GM18868 (cell line): Measurements from ENCODE around the gene MOCOS.
"Not testable (repeated sequence)": the region's sequence is repeated elsewhere in the genome, so short reads cannot be mapped to it uniquely, and the experiment has no call there.

Experiments used
- ATAC-seq: cut with Tn5 transposase; IDR thresholded peaks from one replicate; pipeline ENCODE4 v1.9.1; 2021; ENCODE audit warnings: mild to moderate bottlenecking, moderate library complexity; ENCODE audit not compliant: unreplicated experiment

Gene MOCOS, protein sequence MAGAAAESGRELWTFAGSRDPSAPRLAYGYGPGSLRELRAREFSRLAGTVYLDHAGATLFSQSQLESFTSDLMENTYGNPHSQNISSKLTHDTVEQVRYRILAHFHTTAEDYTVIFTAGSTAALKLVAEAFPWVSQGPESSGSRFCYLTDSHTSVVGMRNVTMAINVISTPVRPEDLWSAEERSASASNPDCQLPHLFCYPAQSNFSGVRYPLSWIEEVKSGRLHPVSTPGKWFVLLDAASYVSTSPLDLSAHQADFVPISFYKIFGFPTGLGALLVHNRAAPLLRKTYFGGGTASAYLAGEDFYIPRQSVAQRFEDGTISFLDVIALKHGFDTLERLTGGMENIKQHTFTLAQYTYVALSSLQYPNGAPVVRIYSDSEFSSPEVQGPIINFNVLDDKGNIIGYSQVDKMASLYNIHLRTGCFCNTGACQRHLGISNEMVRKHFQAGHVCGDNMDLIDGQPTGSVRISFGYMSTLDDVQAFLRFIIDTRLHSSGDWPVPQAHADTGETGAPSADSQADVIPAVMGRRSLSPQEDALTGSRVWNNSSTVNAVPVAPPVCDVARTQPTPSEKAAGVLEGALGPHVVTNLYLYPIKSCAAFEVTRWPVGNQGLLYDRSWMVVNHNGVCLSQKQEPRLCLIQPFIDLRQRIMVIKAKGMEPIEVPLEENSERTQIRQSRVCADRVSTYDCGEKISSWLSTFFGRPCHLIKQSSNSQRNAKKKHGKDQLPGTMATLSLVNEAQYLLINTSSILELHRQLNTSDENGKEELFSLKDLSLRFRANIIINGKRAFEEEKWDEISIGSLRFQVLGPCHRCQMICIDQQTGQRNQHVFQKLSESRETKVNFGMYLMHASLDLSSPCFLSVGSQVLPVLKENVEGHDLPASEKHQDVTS

DNA sequence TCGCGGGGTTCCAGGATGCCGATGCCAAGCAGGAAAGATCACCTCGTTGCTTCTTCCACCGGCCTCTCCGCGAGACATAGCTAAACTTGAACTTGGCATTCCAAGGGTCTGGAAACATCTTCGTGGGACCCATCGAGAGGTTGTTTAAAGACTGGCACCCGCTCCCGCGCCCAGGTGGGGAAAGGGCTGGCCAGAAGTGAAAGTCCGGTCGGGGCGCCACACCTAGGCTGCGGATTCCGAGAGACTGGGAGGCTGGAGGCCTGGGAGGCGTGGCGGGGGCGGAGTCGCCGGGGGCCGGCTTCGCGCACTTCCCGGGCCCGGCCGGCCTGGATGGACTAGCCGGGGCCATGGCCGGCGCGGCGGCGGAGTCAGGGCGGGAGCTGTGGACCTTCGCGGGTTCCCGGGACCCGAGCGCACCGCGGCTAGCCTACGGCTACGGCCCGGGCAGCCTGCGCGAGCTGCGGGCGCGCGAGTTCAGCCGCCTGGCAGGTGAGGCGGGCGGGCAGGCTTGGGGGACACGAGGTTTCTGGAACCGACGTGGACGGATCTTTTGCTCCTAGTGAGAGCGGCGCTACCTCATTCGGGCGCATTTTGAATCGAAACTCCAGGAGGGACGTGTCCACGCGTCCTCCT is at the start of gene MOCOS:
TSS of gene MOCOS (plus strand) at position 305 of the 633 bp plus-strand sequence. CDS start at position 348, 43 bp downstream.
- ATAC-seq, result peak; percentile 76

DNA sequence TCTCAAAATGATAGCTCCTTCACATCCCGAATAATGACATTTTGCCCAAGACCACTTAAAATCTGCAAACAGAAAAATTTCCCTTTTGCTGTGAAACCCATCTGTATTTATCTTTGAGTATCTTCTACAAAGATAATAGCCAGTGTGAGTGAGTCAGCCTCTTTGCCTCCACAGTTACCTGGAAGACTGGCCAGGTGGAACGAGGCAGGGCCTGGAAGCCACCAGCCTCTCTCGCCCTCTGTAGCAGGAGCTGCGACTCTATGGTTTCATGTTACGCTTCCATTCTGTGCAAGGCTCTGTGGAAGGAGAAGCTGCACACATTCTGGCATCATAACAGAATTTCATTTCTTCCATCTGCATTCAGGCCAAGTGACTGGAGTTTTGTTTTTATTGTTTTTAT is 48.1 kb upstream of the MOCOS start:
- ATAC-seq, result no peak

DNA sequence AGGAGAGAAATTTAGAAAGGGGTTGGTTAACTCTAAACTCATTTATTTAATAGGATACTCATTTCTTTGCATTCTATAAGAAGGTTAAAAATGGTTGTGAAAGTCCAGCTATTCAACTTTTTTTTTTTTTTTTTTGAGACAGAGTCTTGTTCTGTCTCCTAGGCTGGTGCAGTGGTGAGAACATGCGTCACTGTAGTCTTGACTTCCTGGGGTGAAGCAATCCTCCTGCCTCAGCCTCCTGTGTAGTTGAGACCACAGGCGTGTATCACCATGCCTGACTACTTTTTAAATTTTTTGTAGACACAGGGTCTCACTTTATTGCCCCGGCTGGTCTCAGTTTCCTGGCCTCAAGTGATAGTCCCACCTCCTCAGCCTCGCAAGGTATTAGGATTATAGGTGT is 45.7 kb upstream of the MOCOS start:
- no peak for ATAC-seq

DNA sequence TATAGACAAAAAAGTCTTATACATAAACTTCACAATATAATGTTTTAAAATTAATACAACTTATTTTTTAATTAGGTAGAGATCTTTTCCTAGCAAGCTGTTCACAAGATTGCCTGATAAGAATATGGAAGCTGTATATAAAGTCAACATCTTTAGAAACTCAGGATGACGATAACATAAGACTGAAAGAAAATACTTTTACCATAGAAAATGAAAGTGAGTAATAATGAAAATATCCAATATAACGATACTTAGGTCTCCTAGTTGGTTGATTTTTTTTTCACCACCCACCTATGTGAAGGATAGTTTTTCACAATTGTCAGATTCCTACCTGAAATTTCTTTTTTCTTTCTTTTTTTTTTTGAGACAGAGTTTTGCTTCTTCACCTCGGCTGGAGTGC is 44.5 kb upstream of the MOCOS start:
- no peak for ATAC-seq

DNA sequence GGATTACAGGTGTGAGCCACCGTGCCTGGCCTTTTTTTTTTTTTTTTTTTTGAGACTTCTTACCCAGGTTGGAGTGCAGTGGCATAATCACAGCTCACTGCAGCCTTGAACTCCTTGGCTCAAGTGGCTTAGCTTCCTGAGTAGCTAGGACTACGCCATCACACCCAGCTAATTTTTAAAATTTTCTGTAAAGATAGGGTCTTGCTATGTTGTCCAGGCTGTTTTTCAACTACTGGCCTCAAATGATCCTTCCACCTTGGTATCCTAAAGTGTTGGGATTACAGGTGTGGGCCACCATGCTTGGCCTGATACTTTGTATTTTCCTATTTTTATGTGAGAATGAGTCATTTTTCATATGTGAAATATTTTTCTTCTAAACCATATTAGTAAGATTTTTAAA is 43.9 kb upstream of the MOCOS start:
- no peak for ATAC-seq

DNA sequence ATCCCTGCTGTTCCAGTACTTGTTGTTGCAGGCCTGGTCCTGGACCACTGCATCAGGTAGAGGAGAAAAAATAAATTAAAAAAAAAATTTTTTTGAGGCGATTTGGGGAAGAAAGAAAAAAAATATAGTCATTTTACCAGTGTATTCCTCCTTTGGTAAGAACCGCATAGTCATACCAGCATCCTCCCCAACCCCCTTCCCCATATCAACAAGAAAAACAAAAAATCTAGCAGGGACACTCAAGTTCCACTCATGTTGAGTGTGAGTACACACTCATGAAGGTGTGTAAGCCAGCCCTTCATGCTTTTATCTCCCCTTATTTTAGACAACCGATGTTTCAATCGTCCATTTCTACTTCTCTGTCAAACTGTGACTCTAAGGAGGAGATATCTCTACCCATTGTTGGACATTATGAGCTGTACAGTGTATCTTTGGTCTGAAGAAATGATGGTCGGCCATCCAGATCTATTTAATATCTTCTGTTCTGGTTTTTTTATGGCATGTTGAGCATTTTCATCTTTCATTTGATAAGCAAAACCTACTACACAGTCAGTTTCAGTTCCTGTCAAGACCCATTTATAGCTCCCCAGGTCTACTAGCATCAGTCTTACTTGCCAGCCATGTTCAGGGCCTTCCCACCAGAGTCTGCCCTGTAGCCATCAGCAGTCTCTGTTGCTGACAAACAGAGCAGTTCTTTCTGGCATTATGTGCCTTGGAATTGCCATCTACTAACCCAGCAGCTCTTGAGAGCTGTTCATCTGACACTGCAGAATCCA is 37.6 kb upstream of the MOCOS start:
- ATAC-seq, result peak; percentile 99

DNA sequence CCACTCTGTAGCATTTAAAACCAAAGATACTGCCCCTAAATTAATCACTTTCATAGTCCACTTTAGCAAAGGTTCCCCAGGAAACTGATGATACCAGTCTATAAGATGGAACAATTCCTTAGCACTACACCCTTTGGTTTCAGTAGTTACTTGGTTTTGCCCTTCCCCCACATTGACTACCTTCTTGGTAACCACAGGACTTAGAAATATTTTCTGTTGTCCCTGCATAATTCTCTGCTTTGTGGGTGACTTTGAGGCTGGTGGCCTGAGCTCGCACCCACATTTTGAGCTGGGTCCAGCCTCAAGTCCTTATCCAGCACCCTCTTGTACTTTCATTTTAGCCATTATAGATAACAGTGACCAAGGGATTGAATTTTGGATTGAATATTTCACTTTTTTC is 34.5 kb upstream of the MOCOS start:
- ATAC-seq, result no peak

DNA sequence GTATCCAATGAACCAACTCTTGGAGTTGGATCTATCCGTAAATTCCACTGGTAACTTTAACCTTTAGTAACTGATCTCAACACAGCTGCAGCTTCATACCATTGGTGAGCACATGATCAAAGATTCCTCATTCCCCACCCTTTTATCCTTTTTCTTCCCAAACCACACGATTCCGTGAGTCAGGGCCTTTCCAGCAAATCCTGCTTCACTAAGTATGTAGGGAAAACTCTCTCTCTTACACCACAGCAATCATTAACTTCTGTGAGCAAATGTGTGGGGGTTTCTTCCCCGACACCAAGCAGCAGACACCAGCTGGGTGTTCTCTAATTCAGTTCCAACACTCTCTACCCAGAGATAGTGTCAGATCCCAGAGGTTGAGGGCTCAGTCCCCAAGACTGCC is 34.1 kb upstream of the MOCOS start:
- no peak for ATAC-seq

DNA sequence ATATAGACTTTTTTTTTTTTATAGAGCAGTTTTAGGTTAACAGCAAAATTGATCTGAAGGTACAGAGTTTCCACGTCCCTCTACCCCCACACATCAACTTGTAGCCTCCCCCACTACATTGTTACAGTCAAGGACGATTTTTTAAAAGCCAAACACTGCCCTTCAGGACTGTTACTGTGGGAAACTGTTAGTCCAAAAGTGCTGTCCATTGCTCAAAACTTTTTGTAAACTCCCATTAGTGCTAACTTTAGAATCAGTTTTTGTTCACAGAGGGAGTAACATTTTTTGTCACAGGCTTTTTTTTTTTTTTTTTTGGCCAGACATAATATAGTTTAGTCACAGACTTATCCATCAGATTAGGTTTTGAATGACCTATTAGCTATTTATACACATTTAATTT is 33.5 kb upstream of the MOCOS start:
- ATAC-seq, result no peak

DNA sequence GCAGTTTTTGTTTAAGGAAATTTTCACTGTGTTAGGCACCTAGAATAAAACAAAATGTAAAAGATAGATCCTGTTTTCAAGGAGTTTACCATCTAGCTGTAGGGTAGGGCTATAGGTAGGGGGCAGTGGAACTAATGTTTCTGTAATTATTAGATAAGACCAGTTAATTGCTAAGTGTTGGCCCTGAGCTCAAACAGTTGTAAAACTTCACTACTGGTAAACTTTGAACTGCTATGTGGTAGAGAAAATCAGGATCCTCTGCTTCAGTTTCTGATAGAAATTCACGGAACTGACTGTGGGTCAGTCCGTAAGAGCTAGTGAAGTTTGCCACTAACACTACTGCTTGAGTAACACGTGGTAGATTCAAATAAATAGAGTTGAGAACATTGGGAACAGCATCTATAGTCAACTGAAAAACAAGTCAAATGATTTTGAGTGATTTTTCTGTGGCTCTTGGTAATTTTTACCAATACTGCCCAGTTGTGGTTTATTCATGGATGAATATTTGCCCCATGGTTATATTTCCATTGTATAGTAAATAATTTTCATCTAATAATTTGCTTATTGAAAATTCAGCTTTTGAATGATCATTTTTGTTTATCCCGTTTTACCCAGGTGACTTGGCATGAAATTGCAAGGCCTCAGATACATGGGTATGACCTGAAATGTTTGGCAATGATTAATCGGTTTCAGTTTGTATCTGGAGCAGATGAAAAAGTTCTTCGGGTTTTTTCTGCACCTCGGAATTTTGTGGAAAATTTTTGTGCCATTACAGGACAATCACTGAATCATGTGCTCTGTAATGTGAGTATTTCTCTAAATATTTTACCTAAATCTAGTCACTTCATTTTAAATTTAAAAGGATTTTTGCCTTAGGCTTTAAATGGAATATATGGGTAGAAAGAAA is 31.2 kb upstream of the MOCOS start:
- ATAC-seq, result no peak

DNA sequence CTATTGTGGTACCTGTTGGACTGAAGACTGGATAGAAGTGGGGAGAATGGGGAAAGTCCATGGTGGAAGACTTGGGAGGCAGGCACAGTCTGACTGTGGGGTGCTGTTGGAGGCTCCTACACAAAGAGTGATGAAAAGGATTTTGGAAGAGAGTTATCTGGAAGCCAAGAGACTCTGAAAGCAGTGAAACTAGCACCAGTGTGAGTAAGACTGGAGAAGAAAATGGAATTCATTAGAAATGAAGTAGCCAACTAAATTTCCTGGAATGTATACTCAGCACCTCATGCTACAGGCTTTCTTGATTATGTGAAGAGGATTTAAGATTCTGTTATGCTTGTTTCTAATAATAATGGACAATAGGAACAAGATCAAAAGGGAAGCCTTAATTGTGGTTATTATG is 29.9 kb upstream of the MOCOS start:
- no peak for ATAC-seq

DNA sequence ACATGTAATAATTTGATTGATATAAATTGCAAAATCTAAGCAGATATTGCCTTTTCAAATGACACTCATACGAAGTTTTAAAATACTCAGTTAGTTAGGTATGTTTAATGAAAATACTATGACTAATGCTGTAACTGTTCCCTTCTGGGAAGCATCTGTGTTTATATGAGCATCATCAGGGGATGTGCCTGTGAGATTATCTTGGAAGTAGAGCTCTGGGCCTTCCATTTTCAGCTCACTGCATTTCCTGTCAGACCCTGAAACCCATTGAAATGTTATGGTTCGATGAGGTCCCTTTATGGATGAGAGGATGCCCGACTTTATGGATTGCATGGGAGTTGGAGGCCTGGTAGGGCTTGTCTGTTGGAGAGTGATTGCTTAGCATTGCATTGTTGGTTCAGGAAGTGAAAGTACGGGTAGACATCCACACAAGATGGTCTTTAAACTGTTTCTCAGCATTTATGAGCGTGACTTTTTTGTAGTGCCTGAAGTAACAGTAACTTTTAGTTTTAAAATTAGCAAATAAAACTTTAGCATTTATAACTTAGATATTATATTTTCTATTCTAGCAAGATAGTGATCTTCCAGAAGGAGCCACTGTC is 28.9 kb upstream of the MOCOS start:
- ATAC-seq, result no peak

DNA sequence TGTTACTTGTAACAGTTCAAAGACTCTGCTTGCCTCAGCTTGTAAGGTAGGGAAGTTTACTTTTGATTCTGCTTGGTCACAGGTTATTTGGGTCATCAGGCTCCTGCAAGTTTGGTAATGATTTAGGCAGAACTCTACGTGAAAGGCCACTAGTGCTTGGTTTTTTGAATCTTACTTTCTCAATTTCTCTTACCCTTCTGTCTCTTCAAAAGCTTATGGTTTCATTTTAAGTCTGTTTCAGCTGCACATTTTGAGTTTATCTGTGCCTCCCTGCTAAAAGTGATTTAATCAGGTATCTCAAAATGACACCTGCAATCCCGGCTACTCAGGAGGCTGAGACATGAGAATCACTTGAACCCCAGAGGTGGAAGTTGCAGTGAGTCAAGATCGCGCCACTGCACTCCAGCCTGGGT is 26.3 kb upstream of the MOCOS start:
- no peak for ATAC-seq

DNA sequence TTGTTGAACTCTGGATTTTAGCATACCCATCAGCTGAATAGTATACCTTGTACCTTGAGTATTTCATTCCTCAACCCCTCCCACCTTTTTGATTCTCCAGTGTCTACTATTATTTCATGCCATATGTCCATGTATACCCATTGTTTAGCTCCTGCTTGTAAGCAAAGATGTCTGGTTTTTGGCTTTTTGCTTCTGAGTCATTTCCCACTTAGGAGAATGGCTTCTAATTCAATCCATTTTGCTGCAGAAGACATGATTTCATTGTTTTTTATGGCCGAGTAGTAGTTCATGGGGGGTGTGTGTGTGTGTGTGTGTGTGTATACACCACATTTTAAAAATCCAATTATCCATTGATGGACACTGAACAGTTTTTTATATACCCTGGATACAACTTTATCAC is 24.3 kb upstream of the MOCOS start:
- no peak for ATAC-seq

DNA sequence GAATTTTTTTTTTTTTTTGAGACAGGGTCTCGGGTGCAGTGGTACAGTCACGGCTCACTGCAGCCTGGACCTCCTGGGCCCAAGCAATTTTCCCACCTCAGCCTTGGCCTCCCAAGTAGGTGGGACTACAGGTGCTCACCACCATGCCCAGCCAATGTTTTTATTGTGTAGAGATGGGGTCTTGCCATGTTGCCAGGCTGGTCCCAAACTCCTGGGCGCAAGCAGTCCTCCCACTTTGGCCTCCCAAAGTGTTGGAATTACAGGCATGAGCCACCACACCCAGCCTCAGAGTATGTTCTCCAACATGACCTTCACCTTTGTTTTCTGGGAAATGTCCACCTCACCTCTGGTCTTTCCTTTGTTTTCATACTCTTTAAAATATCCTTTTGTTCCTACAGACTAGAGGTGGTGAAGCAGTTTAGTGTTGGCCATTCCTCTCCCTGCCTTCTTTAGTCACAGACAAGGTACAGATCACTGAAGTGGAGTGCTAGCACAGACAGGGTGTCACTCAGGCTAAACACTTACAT is 19.5 kb upstream of the MOCOS start:
- no peak for ATAC-seq

DNA sequence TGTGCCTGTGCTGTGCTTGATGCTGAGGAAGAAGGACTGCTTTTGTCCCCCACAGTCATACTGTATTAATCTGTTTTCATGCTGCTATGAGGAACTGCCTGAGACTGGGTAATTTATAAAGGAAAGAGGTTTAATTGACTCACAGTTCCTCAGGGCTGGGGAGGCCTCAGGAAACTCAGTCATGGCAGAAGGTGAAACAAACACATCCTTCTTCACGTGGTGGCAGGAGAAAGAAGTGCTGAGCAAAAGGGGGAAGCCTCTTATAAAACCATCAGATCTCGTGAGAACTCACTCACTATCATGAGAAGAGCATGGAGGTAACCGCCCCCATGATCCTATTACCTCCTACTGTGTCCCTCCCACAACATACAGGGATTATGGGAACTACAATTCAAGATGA is 19.0 kb upstream of the MOCOS start:
- ATAC-seq, result not testable (repeated sequence)

DNA sequence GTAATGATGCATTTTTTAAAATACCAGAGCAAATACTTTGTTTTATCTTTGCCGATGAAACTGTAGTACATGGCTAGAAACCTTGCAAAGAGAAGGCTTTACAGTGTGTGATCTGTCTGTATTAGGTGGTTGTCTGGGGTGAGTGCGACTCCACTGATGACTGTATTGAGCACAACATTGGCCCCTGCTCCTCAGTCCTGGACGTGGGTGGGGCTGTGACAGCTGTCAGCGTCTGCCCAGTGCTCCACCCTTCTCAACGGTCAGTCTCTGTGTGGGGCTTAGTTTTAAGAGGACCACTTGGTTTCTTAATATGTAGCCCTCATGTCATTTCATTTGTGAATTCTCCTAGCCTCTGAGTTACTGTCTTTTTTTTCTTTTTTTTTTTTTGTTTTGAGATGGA is 17.4 kb upstream of the MOCOS start:
- no peak for ATAC-seq

DNA sequence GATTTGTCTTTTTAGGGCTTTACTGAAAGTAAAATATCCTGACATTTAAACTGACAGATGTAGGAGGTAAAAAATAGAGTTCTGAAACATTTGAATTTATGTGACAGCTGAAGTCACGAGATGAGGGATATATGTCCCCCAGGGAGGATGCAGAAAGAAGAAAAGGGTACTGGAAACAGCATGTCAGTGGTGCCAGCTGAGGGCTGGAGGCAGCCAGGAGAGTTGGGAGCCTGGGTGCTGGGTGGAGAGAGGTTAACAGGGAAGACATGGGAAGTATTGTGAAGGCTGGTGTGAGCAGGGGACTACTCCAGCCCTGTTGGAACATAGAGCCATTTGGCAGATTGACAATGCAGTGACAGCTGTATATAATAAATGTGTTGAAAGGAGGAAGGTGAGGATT is 11.8 kb upstream of the MOCOS start:
- ATAC-seq, result no peak

DNA sequence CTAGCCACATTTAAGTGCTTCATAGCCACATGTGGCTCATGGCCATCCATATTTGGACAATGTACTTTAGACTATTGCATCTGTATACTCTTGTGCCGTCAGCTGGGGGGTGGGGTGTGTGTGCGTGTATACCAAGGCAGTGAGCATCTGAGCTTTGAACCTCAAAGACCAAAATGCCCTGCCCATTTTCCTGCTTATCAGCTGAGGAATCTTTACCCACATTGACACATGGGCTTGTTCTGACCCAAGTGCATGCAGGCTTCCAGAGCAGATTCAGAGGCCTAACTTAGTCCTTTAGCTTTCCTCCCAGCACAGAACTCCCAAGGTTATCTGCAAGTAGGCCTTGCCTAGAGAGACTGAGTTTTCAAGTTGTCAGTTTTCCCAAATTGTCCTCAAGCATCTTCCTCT is 11.1 kb upstream of the MOCOS start:
- no peak for ATAC-seq
